Cardiac septum (tissue), 1 donor: ENCODE data around the gene B4GALNT4. TPM values are rescaled to one million over a fixed set of nuclear protein-coding genes. Genes with fewer than 3 reads are reported as not detected.
"Not testable (repeated sequence)": the region's sequence is repeated elsewhere in the genome, so short reads cannot be mapped to it uniquely, and the experiment has no call there.

Source experiments
- DNase-seq: peaks from one replicate; pipeline ENCODE4 v3.0.0-alpha.2; 2020; ENCODE audit warnings: low spot score
- intact Hi-C: fragments of 100-400 bp; cut with DNase I; formaldehyde crosslinking; loops from one replicate; pipeline ENCODE4 v1.14.0; 2022
- total RNA-seq: library from RNA; stranded (reverse); fragmentation: NEBNext Ultra II Directional; extraction: Animal tissue kit (Norgen Biotek cat#: 25700); gene quantifications from one replicate; pipeline ENCODE4 v1.2.1, GENCODE V29; 2021
- donor health status: DM: no; HTN: no; CAD: no.

Gene B4GALNT4
- total RNA-seq, 1 donor from 2014 or later: 0.24 TPM

GRCh38 chr11:403021-403760, 33.9 kb downstream of the B4GALNT4 start:
- peak; percentile 63 for DNase-seq
- intact Hi-C loops: no loop called here

- intact Hi-C loops: no loop called here
- peak; percentile 72 for DNase-seq
These were observed 34.6 kb downstream of the B4GALNT4 start for GRCh38 chr11:403761-404431.

- DNase-seq: peak; percentile 67
- intact Hi-C loops: loop anchor here (5.0 kb wide), 2 partner anchors 43 to 103 kb away; partner anchors contain the start of gene RNH1
These were observed 35.4 kb downstream of the B4GALNT4 start for GRCh38 chr11:404551-405264.

- DNase-seq: peak; percentile 54
- intact Hi-C loops: loop anchor here (5.0 kb wide), 2 partner anchors 42 to 102 kb away; partner anchors contain the start of gene RNH1
These were observed 36.1 kb downstream of the B4GALNT4 start for GRCh38 chr11:405323-405953.

GRCh38 chr11:405954-406795, 36.9 kb downstream of the B4GALNT4 start:
- DNase-seq: peak; percentile 77
- intact Hi-C loops: loop anchor here (5.0 kb wide), 2 partner anchors 41 to 101 kb away; partner anchors contain the start of gene RNH1

GRCh38 chr11:406796-407650, 37.7 kb downstream of the B4GALNT4 start:
- intact Hi-C loops: loop anchor here (5.0 kb wide), 2 partner anchors 40 to 100 kb away; partner anchors contain the start of gene RNH1

GRCh38 chr11:407651-408123, 38.4 kb downstream of the B4GALNT4 start:
- intact Hi-C loops: loop anchor here (5.0 kb wide), 2 partner anchors 40 to 100 kb away; partner anchors contain the start of gene RNH1
- no peak for DNase-seq

More at GRCh38 chr11:406796-407650, 37.7 kb downstream of the B4GALNT4 start:
- DNase-seq: peak; percentile 88

GRCh38 chr11:408154-409007, 39.1 kb downstream of the B4GALNT4 start:
- DNase-seq: peak; percentile 67
- intact Hi-C loops: loop anchor here (5.0 kb wide), 2 partner anchors 39 to 99 kb away; partner anchors contain the start of gene RNH1

GRCh38 chr11:409008-409599, 39.8 kb downstream of the B4GALNT4 start:
- intact Hi-C loops: loop anchor here (5.0 kb wide), 2 partner anchors 38 to 98 kb away; partner anchors contain the start of gene RNH1
- no peak for DNase-seq

- intact Hi-C loops: loop anchor here (5.0 kb wide), 2 partner anchors 37 to 97 kb away; partner anchors contain the start of gene RNH1
- no peak for DNase-seq
These were observed 40.5 kb downstream of the B4GALNT4 start for GRCh38 chr11:409600-410483.

GRCh38 chr11:410711-411110, 41.4 kb downstream of the B4GALNT4 start:
- intact Hi-C loops, DNase-seq: not testable (repeated sequence)

GRCh38 chr11:411520-411919, 42.2 kb downstream of the B4GALNT4 start:
- DNase-seq, intact Hi-C loops: not testable (repeated sequence)

- intact Hi-C loops: no loop called here
- peak; percentile 67 for DNase-seq
These were observed 43.4 kb downstream of the B4GALNT4 start for GRCh38 chr11:412641-413119.

GRCh38 chr11:413120-414081, 44.1 kb downstream of the B4GALNT4 start:
- intact Hi-C loops: no loop called here
- peak; percentile 69 for DNase-seq
